ENCODE measurements around the gene CYP27B1. TPM values are rescaled to one million over a fixed set of nuclear protein-coding genes. Genes with fewer than 3 reads are reported as not detected.
A peak's percentile ranks its signal among the peaks of the same experiment; 100 is the strongest.

The CYP27B1 gene
- total RNA-seq, 1 donor: 0.45 TPM

- TF ChIP-seq CTCF (IDR thresholded peaks at IDR 0.05; ENCODE audit: insufficient read depth, low read length): peak; percentile 31
- no peak for DNase-seq (ENCODE audit: low read depth)
- peak overlapping the region; percentile 13 for H3K4me3 ChIP-seq (ENCODE audit: low read depth, low read length)
Measured at GRCh38 chr12:57735952-57736740, 30.7 kb downstream of the CYP27B1 start.

GRCh38 chr12:57735198-57735855 lies 31.6 kb downstream of the CYP27B1 start:
- H3K4me3 ChIP-seq (ENCODE audit: low read depth, low read length): no peak overlapping the region
- no peak for DNase-seq (ENCODE audit: low read depth)

GRCh38 chr12:57734591-57734990 lies 32.3 kb downstream of the CYP27B1 start:
- no peak for DNase-seq (ENCODE audit: low read depth)
- H3K4me3 ChIP-seq (ENCODE audit: low read depth, low read length): no peak overlapping the region
- TF ChIP-seq CTCF (IDR thresholded peaks at IDR 0.05; ENCODE audit: insufficient read depth, low read length): no peak

More at GRCh38 chr12:57735198-57735855, 31.6 kb downstream of the CYP27B1 start:
- no peak for TF ChIP-seq CTCF (IDR thresholded peaks at IDR 0.05; ENCODE audit: insufficient read depth, low read length)

- TF ChIP-seq CTCF (IDR thresholded peaks at IDR 0.05; ENCODE audit: insufficient read depth, low read length): no peak
- no peak overlapping the region for H3K4me3 ChIP-seq (ENCODE audit: low read depth, low read length)
- no peak for DNase-seq (ENCODE audit: low read depth)
Measured at GRCh38 chr12:57733928-57734327, 33.0 kb downstream of the CYP27B1 start.

- H3K4me3 ChIP-seq (ENCODE audit: low read depth, low read length): no peak overlapping the region
- no peak for DNase-seq (ENCODE audit: low read depth)
- TF ChIP-seq CTCF (IDR thresholded peaks at IDR 0.05; ENCODE audit: insufficient read depth, low read length): no peak
Measured at GRCh38 chr12:57732726-57733593, 33.9 kb downstream of the CYP27B1 start.

GRCh38 chr12:57732270-57732669 lies 34.6 kb downstream of the CYP27B1 start:
- DNase-seq (ENCODE audit: low read depth): no peak
- TF ChIP-seq CTCF (IDR thresholded peaks at IDR 0.05; ENCODE audit: insufficient read depth, low read length): no peak

More at GRCh38 chr12:57732270-57732669, 34.6 kb downstream of the CYP27B1 start:
- H3K4me3 ChIP-seq (ENCODE audit: low read depth, low read length): no peak overlapping the region

Data from fibroblast of the aortic adventitia (primary cell).